ENCODE results near the gene DRD2.

DRD2 gene

DNA sequence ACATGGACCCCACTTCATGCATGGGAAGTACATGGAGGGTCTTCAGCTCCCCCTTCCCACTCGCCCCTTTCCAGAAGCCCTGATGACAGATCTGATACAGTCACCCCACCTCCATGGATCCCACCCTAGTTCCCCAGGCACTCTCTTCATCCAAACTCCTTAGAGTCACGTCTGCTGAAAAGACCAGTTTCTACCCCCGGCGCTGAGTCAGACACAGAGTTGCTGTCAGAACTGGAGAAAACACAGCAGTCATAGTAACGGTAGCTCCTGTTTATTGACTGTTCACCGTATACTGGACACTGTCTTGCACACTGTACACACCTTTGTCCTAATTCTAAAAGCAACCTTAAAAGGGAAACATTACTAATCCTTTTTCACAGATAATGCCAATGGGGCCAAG, 29.1 kb downstream of the DRD2 start:
- DNase-seq (ENCODE audit: low read depth), result no peak

DNA sequence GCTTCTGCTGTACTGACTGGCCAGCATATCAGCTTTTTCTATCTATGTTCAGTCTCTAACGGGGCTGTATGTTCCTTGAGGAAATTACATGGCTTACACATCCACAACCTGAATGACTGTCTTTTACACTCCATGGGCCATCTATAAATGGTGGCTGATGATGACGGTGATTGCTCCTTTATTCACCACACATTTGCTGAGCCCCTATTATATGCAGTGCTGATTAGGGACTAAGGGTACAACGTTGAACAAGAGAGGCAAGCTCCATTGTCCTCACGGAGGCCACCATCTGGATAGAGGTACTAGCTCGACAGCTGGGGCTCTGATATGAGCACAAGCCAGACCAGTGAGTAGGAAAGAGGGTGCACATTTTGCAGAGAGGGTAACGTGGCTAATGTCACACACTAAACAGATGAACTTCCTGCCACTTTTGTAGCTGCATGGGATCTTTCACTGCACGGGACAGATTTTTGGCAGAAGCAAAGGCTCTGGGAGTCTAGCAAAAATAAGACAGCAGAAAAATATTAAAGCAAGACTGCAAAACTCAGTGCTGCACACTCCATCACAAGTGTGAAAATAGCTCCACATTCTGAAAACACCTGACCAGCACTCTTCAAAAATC, 30.6 kb downstream of the DRD2 start:
- no peak for DNase-seq (ENCODE audit: low read depth)

DNA sequence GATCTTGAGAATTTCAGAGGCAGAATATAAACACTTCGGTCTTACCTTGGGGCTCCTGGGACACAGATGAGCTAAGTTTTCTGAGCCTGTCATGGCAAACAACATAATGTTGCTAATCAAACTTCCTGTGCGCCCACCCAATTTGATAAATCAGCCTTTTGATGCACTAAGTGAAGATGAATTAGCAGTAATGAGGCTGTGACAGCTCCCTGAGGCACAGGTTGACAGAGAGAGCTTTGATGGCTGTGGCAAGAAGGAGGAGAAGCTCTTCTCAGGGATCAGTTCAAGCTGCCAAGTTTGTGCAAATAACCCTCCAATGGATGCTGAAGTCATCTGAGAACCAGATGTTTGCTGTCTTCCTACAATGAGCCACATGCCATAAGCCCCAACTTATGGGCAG, 34.4 kb downstream of the DRD2 start:
- DNase-seq (ENCODE audit: low read depth), result no peak

DNA sequence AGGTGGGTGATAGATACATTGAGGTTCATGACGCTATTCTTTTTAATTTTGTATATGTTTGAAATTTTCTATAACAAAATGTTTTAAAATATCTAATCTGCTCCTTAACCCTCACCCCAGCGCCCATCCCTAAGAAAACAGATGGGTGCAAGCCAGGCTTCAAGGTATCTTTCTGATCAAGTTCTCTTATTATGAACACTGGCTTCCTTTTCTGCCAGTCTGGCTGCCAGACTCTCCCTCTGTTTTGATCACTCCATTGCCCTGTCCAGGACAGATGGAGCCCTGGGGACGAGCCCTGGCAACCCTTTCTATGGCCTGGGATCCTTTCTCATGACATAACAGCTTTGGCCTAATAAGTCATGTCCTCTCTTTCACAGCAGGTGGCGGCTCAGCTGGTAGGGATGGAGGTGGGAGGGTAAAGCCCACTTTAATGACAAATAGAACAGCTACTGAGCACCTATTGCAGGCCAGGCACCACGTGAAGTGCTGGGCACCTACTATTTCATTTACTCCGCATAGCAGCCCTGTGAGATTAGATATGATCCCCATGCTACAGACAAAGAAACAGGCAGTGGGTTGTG, 38.4 kb downstream of the DRD2 start:
- DNase-seq (ENCODE audit: low read depth), result no peak

DNA sequence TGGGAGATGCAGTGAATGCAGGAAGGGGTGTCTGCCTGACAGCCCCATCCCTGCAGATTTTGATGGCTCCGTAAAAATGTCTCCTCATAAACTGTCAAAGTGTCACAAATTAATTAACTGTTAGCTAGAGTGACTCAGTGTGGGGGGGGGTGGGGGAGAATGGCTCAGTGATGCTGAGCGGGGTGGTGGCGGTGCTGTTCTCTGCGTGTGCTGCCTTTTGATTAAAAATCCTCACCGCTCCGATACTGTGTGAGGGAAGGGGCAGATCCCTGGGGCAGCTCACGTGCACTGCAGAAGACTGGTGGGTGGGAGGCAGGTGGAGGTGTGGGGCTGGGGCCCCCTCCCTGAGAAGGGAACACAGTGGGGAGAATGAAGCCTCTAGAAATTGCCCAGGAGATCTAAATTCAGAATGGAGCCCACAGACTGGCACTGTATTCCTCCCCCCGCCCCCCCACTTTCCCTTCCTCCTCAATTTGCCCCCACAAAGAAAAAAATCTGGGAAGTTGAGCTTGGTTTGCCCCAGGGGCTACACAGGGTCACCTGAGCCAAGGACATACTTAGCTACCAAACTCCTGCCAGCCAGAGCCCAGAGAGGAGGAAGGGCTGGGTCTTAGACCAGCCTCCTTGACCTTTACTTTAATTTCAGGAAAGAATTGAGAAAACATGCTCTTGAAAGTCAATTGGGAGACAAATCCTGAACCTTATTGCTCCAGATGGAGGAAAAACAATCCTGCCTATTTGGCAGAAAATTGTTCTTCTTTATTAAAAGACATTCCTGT, 39.8 kb downstream of the DRD2 start:
- DNase-seq (ENCODE audit: low read depth), result no peak

DNA sequence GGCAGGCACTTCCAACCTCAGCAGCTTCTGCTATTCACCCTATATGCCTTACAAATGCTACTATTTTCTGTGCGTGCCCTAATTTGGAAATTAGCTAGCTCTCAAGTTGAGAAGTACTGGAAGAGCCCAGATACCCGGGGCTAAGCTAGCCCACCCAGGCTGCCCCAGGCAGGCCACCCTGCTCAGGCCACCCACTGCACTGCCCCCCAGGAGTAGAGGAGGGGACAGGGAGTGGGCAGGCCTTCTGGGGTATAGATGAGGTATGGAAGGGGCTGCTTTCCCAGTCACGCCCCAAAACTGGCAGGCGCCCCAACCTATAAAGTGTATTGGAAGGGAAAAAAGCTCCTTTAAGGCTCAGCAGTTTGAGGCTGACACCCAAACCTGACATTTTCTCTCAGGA, 43.5 kb downstream of the DRD2 start:
- DNase-seq (ENCODE audit: low read depth), result no peak

DNA sequence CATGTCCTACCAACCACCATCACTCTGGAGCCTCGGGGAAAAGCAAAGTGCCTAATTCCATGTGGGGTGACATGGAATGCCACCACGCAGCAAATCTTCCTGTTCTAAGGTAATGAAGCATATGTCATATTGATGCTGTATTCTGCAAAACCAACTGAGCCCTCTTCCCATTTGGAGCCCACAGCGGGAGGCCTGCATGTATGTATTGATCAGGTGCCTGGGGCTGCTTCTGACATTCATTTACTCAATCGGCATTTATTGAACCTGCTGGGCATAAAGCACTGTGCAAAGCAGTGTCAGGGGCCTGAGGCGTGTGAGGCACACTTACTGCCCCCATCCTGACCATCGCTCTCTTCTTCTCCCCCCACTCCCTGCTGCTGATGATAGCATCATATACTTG, 48.5 kb downstream of the DRD2 start:
- DNase-seq (ENCODE audit: low read depth), result no peak

DNA sequence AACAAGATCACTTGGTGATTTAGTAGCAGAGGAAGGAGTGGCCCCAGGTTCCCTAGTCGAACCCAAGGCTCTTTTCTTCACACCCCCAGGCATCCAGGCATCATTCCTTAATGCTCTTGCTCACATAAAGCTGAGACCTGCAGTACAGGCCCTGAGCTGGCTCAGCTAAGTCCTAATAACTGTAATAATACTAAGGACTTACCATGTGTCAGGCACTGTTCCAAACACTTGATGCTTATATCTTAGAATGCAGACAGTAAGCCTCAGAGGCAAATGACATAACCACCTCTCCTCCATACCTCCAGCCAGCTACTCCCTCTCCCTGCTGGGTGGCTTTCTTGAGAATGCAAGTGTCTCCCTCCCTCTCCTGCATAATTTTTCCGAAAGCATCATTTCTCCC, 54.4 kb downstream of the DRD2 start:
- DNase-seq (ENCODE audit: low read depth), result no peak

DNA sequence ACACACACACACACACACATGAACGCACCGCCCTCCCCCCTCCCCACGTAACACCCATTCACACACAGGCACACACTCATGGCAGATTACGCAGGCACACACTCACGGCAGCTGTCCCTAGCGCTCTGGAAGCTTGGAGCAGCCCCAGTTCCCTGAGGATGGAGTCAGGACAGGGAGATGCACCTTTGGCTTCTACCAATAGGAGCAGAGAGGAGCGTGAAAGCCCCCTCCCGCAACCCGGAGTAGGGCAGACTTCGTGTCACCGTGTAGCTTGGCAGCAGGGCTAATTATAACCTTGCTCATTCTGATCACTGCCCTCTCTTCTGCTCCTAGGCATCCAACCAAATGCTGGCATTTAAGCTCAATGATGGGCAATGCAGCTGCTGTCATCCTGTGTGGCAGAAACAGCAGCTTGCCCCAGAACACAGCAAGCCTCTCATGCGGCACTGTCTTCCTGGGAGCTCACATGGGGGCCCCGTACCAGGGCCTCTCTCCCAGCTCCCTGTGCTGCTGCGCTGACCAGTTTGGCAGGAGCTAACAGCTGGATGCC, 55.7 kb downstream of the DRD2 start:
- DNase-seq (ENCODE audit: low read depth), result no peak

DNA sequence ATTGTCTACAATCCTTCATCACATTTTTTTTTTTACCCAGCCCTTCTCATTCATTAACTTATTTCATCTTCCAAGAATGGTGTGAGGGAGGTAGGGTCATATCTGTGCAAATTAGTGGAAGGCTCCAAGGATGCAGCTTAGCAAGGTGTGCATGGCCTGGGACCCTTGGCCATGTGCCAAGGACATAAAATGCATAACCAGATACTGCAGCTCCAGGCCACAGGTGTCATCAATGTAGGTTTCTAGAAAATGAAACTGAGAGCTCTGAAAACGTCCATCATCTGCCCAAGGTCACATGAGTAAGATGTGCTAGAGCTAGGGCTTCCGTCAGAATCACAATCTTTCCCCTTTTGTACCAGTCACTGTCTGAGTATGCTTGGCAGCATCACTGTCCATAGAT, 57.8 kb downstream of the DRD2 start:
- no peak for DNase-seq (ENCODE audit: low read depth)

DNA sequence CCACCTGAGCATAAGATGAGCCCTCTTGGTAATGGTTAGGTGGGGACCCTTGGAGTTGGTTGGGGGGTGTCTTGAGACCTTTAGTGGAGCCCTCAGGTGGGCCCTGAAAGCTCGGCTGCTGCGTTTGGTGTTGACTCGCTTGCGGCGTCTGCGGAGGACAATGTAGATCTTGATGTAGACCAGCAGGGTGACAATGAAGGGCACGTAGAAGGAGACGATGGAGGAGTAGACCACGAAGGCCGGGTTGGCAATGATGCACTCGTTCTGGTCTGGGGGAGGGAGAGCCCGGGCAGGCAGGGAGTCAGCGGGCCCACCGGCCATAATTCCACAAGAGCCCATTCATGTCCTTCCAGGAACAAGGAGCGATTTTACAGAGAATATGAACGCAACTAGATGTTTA, 59.9 kb downstream of the DRD2 start:
- DNase-seq (ENCODE audit: low read depth), result no peak

DNA sequence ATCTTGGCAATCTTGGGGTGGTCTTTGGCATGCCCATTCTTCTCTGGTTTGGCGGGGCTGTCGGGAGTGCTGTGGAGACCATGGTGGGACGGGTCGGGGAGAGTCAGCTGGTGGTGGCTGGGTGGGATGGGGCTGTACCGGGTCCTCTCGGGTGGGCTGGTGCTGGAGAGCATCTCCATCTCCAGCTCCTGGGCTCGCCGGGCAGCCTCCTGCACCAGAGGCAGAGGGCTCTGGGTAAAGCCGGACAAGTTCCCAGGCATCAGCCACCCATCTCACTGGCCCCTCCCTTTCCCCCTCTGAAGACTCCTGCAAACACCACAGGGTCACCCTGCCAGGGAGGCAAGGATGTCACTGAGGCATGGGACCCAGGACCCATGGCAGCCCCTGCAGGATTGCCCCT, 62.5 kb downstream of the DRD2 start:
- no peak for DNase-seq (ENCODE audit: low read depth)

DNA sequence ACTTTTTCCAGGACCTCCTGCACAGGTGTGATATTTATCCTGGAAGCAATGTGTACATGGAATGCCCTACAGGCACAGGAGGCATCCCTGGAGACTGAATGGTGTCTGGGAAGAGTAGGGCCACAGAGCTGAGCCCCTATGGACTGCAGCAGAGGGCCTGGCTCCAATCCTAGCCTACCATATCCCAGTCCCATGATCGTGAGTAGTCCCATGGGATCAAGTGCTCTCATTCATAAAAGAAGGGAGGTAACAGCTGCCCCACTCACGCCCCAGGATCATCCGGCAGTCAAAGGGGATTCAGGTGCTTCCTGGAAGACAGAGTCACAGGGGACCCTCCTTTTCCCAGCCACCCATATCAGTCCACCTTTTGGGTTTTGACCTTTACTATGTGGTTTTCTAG, 63.7 kb downstream of the DRD2 start:
- no peak for DNase-seq (ENCODE audit: low read depth)

DNA sequence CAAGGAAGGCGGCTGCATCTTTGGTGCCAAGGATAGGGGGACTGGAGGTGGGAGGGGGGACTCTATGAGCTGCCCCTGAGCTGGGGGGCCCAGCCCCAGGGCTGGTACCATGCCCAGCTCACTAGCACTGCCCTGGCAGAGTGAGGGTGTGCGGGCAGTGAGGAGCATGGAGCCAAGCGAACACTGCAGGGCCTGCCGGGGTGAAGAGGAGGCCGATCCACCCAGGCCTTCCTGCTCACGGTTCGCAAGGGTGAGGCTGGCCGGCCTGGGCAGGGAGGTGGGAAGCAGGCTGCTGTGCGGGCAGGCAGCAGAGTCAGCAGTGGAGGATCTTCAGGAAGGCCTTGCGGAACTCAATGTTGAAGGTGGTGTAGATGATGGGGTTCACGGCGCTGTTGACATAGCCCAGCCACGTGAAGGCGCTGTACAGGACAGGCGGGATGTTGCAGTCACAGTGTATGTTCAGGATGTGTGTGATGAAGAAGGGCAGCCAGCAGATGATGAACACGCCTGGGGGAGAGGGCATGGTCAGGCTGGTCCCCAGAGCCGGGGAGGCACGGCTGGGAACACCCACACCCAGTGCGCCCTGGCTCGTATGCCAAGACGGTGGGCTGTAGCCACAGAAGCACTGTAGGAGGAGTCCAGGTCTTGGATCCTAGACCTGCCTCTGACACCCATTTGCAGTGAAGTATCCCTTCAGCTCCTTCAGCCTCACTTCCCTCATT, 64.6 kb downstream of the DRD2 start:
- no peak for DNase-seq (ENCODE audit: low read depth)

DNA sequence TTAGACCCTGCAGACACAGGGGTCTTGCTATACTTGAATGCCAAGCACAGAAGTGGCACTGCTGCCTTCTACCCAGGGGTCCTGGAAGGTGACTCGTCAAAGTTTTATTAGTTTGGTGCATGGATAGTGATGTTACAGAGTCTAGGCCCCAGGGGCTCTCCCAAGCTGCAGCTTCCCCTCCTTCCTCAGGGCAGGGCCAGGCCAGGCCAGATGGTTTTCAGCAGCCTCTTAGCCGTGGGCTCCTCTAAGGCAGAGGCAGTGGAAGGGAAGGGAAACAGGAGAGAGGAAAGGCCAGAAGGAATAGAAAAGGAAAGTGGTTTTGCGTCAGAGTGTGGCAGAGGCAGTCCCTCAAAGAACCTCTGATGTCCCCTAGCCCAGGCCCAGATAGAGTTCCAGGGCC, 65.7 kb downstream of the DRD2 start:
- DNase-seq (ENCODE audit: low read depth), result no peak

DNA sequence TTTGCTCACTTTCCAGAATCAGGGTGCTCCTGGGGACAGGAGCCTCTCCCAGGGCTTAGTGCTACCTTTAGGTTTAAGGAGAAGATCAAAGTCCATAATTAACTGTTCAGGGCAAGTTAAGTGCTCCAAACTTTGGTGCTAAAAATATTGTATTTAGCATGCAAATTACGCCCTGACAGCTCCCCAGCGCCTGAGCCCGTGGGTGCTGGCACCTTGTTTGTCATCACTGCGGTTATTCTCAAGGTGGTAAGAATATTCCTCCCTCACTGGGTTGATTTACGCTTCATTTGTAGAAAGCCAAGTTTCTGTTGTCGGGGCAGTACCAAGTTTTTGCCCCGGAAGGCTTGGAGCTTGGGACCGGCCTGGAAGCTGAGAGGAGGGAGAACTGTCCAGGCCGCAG, 66.3 kb downstream of the DRD2 start:
- DNase-seq (ENCODE audit: low read depth), result no peak

DNA sequence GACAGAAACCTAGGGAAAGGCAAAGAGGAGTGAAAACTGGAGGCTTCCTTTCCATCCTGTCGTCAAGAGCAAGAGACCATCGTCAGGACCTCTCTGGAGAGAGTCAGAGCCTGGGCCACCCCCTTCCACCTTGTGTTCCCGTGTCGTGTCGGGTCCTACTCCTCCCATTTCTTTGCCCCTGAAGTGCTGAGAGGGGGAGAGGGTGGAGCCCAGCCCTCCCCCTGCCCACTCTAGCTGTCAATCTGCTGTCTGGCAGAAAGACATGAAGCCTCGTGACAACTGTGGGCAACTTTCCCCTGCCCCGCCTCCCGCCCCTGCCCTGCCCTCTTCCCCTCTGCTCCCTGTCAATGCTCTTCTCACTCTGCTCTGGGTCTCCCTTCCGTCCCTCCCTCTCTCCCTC, 67.0 kb downstream of the DRD2 start:
- no peak for DNase-seq (ENCODE audit: low read depth)

DNA sequence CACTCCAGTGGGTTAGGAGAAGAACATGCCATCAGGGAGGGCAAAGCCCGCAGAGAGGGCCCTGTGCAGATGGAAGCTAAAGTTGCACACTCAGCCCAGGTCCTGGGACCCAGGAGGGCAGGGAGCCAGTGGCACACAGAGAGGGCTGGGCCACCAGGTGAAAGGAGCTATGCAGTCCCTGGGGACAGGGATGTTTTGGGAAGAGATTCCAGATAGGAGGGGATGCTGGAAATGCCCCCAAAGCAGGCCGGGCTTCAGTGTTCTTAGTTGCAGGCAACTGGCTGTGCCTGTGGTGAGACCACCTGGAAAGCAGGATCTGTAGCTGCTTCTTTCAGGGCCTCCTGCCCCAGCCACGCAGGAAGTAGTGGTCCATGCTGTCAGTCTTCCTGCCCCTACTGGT, 68.0 kb downstream of the DRD2 start:
- DNase-seq (ENCODE audit: low read depth), result no peak

DNA sequence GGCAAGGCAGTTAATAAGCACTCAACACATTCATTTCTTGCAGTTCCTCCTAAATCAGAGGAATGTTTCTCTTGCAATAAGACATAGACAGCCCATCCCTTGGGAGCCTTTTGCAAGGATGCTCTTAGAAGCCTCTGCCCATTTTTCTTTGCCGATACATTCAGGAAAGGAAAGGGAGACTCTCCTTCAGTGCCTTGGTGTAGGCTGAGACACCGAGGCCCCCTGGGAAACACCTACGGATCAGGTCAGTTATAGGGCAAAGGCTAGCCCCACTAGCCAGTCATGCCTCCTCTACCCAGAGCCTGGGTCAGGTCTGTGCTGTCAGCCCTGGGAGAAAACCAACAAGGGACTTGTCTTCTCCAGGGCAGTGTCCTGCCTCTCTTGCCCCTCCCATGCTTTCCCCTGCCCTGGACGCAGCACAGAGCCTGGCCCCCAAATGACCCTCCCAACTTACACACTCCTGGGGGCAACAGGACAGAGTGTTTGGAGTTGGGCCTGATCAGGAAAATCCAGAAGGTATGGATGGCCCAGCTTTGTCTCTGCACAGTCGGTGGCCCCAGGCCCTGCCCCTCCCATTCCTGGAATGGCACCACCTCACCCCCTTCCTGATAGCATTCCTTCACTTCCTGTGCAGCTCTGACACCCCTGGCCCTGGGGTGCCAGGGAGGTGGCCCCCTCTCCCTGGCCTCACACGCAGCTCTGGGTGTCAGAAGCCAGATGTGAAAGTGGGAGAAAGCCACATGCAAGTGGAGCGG, 69.3 kb downstream of the DRD2 start:
- no peak for DNase-seq (ENCODE audit: low read depth)

DNA sequence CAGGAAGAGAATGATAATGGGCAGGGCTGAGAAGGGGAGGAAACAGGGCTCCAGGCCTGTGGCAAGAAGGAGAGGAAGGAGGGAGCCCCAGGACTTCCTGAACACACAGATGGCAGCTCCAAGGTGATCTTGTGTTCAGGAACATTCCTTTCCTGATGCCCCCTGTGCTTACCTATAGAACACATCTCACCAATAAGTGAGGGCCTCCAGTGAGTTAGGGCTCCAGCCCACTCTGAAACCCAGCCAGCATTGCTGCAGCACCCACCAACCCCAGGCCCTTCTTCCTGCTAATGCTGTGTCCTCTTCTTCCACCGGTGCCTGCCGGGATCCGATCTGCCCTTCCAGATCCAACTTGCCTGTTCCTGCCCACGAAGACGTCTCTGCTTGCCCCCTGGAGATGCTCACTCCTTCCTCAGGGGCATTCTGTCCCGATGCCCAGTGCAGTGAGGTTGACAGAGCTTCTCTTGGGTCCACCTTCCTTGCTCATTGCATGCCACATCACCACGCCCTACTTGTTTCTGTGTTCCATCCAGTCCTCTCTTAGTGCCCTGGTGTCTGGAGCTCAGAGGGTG, 70.3 kb downstream of the DRD2 start:
- DNase-seq (ENCODE audit: low read depth), result no peak

DNA sequence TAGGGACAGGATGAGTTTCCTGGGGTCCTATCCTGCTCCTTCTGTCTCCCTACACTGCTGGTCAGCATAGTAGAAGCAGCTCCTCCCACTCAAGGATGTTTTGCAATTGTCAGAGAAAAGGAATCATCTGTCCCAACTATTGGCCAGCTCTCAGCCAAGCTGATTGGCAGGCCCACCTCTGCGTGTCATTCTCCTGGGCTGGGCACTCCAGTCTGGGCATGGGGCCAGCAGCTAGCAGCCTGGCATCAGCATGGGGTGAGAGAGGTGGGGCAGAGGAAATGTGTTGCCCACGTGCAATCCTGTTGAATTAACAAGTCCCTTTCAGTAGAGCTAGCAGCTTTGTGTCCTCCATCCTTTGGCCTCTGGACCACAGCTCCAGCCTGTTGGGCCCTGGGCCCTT, 73.5 kb downstream of the DRD2 start:
- no peak for DNase-seq (ENCODE audit: low read depth)
